NCI-H774 (cell line): ENCODE measurements around the gene PCSK5.

ENCODE experiments used
- DNase-seq: peaks from one replicate; lab custom pipeline; 2025; lab: John Stamatoyannopoulos, UW

PCSK5 gene

DNA sequence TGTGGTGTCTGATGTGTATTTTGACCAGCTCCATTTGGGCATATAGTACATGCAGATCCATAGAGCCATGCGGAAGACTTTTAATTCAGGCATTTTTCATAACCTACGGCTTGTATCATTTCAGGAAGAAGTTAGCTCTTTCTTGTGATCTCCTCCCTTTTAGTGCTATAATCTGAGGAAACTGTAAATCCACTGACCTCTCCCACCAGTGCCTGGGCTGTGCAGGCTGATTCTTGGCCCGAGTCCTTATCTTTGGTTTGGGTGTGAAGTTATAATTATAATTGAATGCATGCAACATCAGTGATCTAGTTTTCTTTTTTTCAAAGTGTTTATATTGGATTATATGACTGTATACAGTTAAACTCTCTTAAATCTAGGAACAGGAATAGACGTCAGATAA lies 247.9 kb downstream of the PCSK5 start:
- no peak for DNase-seq

DNA sequence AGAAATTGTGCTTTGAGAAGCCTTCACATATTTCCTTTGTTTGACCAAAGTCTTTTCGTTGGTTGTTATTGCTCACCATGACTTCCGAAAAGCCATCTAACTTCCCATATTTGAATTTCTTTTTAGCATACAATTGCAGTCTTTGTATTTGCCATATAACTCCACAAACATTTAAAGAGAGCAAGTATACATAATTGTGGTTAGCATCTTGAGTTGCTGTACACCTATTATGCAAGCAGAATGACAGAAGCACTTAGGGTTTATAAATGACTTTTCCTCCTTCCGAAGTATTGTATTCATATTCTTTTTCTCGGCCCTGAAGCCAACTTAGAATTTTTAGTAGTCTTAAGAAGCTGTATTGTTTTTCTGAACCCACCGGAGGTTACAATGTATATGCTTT lies 253.4 kb downstream of the PCSK5 start:
- no peak for DNase-seq

DNA sequence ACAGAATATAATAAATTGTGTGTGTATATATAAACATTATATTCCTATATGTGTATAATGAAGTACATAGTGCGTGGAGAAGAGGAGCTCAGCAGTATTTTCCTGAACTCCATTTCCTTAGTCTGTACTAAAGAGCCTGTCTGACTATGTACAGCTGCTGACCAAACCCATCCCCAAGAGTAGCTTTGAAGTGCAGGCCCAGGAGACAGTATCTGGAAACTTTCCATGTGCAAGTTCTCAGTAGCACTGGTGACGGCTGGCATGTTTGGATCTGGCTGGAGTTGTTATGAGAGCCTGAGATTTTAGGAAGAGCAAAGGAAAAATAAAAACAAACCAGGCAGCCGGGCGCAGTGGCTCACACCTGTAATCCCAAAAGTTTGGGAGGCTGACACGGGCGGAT lies 259.5 kb downstream of the PCSK5 start:
- no peak for DNase-seq

DNA sequence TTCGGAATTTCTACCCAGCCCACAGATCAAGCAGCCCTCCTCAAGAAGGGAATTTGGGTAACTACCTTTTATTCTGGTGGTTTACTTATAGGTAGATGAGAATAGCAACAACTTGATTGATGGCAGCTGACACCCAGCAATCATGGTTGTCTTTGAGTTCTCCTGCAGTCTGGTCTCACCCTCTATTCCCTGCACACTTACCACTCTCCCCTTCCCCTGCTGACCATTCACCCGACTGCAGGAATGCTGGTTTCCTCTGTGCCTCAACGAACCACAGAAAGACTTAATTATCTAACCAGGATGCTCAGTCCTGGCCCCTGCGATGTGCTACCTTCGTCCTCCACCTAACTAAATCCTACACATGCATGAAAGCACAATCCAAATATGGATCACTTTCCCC lies 260.8 kb downstream of the PCSK5 start:
- no peak for DNase-seq

DNA sequence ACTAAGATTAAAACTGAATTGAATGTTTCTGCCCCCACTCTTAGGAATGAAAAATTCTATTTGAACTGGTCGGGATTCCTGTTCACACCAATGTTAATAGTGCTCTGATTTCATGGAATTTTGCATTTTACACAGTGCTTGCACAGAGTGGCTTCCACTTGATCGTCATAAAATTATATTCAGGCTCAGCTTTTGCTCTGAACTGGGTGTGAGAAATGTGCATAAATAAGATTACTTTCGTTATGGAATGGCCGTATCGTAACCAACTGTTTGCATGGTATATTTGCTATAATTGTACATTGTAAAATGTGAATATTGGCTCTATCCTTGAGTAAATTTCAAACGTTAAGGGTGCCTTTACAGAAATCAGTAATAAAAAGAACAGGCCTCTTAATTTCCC lies 262.9 kb downstream of the PCSK5 start:
- DNase-seq = no peak

DNA sequence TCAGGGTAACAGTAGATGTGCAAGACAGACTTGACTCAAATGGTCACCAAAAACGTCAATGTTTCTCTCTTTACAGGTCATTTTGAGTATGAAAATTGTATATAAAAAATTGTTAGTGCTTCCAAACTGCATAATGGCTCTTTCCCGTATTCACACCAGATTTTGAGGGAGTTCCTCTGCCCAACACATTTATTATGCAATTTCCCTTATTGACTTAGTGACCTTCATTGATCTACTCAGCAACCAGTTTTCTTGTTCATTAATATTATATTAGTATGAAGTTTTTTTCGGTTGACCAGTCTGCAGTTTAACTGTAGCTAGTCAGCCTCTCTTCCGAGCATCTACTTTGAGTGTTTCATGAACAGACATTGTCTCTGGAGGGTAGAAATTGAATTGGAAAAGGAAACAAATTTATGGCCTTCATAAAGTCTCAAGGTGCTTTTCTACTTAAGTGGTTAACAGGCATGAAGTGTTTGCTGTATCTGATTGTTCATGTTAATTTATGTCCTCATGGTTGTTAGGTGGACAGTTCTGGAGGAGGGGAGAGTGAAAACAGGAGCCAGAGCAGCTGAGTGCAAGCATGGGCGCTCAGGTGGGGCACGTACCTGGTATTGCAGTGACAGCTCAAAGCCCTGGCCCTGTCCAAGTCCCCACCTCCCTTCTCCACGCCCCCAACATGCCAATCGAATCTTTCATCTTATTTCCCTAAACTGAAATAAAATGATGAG lies 263.6 kb downstream of the PCSK5 start:
- DNase-seq = no peak

DNA sequence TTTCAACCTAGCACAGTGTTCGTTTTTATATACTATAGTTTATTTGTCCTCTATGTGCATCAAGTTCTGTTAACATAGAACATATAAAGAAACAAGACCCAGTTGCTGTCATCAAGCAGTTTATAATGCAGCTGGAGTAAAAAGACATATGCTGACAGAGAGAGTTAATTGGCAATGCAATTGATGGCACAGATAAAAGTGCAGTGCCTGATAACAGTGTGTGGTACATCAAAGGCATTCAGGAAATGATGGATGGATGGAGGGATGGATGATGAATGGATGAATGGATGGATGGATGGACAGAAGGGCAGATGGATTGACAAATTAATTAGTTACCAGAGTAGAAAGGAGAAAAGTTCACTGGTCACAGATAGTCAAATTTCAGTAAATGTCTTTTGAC lies 264.9 kb downstream of the PCSK5 start:
- no peak for DNase-seq

DNA sequence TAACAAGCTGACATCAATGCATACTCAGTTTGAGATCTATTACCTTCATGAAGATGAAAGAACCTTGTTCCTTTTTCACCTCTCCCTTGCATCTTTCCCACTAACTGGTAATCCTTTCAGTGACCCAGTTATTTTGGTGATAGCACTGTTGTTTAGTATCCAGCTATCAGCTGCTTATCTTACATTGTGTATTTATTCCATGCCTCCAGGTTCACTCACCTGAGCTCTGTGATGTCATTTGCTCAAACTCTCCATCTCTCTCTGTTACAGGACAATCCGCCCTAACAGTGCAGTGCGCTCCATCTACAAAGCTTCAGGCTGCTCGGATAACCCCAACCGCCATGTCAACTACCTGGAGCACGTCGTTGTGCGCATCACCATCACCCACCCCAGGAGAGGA lies 268.2 kb downstream of the PCSK5 start:
- DNase-seq = no peak

DNA sequence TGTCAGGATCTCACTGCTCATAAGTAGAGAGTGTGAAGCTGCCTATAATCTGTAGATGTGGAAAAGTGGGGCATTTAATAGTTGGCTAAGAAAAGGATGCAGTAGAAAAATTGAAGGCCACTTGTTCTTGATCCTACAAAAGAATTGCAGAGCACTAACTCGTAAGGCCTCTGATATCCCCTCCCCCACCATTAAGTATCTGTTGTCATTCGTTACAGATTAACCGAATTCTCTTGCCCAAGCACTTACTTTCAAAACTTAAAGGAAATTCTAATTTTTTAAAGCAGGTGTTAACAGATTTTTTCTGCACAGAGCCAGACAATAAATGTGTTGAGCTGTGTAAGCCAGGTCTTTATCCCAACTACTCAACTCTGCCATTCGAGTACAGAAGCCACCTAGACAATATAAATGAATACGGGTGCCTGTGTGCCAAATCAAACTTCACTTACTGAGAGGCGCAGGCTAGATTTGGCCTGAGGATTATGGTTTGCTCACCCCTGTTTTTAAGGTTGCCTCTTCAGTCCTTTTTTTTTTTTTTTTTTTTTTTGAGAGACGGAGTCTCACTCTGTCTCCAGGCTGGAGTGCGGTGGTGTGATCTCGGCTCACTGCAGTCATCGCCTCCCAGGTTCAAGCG lies 268.9 kb downstream of the PCSK5 start:
- DNase-seq = no peak

DNA sequence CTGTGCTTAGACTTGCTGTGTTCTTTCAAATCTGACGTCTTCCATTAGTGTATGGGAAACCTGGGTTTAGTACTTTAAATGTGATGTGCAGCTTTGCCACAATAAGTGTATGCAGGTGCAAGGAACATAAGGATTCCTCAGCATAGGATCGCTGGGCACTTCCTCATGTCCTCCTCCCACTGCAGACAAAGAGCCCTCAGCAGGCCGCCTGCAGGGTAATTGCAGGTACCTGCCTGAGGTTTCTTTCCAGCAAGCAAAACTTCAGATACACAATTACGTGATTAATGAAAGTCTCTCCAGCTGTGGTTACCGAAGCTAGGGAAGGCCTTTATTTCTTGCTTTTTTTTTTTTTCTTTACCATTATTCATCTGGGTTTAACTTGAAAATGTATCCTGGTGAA lies 270.6 kb downstream of the PCSK5 start:
- DNase-seq = no peak

DNA sequence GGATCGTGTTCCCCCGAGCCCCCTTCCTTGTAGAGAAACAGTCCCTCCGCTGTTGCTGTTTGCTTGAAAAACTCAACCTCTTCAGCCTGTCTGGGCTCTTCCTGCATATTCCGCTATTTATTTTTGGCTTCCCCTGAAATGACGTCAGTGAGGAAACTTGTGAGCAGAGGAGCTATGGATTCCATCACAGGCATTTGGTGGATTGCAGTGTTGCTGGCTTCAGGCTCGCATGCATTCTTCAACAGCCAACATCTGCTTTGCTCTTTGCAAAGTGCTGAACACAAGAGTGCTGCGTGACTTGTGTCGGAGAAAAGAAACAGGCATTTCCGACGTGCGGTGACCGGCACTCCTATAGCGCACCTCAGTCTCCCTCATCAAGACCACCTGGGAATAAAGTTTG lies 271.1 kb downstream of the PCSK5 start:
- DNase-seq = no peak

DNA sequence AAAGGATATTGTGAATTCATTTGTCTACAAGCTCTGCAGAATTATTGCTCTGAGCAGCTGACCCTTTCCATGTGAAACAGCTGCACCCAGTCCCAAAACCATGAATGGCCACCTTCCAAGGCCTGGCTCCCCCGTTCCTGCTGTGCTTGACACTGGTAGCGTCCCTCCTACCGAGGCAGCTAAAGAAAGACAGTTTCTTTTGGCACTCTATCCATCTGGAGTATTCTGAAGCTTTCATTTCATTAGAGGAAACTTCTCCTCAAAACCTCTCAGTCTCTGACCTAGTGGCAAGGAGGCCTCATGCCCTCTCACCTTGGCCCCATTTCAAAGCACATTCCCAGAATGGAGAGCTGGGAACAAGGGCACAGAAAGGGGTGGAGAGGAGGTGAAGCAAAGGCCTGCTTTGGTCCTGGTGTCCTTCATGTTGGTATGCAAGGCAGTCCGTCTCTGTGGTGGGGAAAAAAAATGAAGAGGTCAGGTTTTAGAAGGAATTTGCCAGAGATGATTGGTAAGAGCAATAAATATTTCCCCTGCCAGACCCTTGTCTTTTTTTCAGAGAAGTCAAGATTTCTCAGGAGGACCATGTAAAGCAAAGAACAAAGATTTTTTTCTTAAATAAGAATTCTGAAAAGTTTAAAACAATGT lies 271.7 kb downstream of the PCSK5 start:
- DNase-seq = no peak

DNA sequence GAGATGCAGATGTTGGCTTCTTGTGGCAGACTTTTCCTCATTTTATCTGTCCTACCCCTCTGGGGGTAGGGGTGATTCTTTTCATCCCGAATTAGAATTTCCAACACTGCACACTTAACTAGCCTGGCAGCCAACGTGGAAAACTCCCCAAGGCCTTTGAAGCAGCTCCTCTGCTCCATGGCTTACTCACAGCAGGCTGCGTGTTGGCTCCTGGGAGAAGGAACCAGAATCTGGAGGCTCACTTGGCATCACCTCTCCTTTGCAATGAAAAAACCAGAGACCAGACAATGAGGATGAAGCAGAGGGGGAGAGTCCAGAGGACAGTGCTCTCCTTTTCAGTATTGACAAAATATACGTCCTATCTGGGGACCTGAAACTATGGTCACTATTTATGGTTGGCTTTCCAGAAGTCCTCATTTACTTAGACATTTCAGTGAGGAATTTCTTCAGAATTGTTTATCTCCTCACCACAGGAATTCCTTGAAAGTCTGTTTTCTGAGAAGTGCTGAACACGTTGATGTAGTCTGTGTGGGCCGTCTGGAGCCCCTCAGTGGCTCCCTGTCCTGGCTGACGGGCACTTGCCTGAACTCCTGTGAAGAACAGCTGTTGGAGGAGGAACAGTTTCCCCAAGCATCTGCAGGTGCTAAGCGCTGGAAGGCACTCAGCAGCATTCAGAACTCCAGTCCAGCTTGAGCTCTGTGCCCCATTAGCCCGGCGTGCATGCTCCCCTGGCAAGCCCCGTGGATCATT lies 272.5 kb downstream of the PCSK5 start:
- no peak for DNase-seq

DNA sequence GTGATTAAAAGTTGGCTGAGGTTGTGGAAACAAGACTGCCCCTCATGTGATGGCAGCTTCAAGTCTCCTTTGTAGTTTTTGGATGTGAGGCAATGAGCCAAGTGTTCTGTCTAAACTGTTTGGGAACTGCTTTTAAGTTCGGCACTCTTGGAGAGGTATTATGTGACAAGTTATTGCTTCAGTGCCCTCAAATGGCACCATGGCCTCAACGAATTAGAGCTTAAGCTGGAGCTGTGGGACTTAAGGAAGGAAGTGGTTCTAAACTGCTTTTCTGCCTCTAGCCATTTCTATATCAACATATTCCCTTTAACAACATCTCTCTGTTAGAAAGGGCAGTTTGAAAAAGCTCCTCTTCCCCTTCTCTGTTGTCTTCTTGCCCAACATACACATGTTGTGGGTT lies 276.1 kb downstream of the PCSK5 start:
- DNase-seq = no peak

DNA sequence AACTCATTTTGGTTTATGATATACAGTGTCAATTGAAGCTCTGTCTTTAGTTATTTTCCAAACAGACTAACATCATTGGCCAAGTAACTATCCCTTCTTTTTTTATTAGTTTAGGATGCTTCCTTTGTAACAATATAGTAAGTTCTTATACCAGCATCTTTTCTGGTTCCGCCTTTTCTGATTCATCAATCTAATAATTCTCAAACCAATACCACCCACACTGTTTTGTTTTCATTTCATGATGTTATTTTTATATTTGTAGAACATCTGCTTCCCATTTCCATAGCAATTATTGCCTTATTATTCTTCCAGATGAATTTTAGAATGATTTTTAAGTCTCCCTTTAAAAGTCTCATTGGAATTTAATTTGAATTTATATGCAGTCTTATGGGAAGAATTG lies 285.7 kb downstream of the PCSK5 start:
- no peak for DNase-seq

DNA sequence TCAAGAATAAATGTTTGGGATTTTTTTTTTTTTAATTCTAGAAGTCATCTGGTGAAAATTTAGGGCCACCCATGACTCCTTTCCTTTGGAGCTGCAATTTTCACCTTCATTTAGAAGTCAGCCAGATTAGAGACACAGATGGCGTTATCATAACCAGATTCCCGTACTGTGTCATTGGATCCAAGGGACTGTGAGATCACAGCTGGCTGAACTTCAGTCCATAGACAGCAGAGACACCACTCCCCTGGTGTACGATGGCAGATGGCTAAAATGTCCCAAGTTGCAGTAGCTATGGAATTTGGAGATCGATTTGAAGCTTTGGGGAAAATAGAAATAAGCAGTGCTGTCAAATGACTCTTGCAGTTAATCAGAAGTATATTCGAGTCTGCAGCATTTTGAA lies 287.5 kb downstream of the PCSK5 start:
- no peak for DNase-seq

DNA sequence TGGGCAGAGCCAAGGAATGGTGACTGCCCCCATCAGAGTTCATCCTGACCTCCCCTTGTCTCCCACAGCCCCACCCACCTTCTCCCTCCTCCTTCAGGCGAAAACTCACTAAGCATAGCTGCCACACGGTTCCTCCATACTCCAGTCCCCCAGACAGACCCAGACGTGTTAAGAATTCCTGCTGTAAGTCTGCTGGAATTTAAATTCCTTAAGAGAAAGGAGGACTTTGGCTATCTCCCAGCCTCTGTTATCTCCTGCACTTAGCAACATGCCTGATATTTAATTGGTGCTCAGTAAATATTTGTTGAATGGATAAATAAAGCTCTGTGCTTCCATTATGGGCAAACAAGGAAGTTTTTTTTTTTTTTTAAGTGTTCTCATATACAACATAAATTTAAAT lies 290.1 kb downstream of the PCSK5 start:
- no peak for DNase-seq

DNA sequence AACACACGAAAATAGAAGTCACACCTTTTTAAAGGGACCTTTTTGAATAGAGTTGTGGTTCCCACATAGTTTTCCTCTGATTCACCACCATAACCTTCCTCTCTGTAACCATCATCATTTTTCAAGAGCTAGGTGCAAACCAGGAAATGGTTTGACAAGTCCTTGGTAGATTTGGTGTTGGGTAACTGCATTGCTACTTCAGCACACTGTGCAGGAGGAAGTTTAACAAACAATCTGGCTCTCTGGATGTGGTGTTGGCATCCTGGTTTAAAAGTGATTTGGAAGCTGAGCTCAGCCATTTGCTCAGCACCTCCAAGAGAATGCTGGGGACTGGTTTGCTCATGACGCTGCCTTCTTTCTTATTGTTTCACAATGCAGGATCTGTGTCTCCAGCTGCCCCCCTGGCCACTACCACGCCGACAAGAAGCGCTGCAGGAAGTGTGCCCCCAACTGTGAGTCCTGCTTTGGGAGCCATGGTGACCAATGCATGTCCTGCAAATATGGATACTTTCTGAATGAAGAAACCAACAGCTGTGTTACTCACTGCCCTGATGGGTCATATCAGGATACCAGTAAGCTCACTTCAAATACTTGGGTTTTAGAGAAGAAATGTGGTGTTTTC lies 290.7 kb downstream of the PCSK5 start:
- no peak for DNase-seq

DNA sequence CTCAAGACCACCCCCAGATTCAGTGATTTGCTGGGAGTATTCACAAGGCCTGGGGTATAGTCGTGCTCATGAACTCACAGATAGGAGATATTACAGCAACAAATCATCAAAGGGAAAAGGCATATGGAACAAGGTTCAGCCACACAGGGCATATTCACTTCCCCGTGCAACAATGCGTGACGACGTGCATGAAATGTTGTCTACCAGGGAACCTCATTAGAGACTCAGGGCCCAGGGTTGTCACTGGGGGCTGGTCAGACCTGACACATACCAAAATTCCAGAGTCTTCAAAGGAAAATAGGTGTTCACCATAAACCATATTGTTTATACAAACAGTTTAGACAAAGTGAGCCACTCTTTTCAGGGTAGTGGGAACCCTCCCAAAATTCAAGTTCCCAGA lies 291.3 kb downstream of the PCSK5 start:
- no peak for DNase-seq

DNA sequence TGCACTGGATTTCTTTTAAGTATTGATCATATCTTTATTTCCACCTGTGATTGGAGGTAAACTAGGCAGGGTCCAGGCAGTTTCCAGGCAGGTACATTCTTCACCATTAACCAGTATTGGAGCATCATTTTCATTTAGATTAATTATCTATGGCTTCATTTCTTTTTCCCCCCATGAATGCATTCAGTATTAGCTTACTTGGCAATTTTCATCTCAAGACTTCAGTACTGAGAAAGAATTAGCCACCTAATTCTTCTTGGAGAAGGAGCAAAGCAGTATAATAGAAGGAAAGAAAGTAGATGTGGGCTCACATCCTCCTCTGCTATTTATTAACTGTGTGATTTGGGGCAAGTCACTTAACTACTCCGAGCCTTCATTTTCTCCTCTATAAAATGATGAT lies 295.0 kb downstream of the PCSK5 start:
- no peak for DNase-seq

DNA sequence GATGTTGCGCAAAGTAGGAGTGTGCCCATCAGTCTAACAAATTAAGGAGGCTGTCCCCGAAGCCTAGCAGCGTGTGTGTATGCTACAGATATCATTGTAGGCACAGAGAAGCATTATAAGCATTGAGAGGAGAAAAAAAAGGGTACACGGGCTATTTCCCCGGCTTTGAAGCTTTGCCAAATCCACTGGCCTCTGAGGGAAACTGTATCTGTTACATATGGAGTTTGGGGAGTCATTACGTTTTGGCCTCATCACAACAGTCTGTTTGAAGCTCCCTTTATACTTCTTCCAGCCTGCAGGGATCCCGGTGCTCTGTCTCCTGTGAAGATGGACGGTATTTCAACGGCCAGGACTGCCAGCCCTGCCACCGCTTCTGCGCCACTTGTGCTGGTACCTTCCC lies 297.8 kb downstream of the PCSK5 start:
- no peak for DNase-seq

DNA sequence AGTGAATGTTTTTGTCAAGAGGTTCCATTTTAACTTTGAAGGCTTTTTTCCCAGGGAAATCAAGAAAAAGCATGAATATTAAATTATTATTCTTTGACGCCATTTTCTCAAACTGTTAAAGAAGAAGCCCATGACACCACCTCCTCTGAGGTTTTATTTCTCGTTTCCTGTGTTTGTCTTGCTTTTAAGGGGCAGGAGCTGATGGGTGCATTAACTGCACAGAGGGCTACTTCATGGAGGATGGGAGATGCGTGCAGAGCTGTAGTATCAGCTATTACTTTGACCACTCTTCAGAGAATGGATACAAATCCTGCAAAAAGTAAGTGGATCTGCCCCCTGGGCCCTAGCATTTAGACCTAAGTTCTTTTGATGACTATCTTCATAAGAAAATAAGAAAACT lies 298.4 kb downstream of the PCSK5 start:
- no peak for DNase-seq

DNA sequence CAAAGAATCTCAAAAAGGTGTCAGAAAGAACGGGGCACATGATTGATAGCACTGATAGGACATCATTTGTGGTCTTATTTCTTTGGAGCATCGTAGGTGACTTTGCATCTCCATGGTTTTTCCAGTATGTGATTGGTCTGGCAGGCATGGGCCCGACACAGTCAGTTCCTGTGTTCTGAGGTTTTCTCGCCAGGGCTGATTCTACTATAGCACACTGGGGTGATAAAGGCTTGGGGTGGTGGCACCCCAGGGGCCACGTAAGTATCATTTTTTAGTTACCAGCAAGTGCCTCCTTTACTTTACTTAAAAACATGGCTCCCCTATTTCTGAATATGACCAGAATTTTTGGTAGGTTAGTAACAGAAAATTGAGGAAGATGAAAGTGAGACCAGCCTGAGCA lies 301.0 kb downstream of the PCSK5 start:
- no peak for DNase-seq
